Stimulated activated CD8-positive, alpha-beta memory T cell treated with anti-CD3 and anti-CD28 coated beads, Interleukin-15, amount 100 ng/mL, for 24 hours (primary cell): ENCODE data around the gene PRLR.
"Not testable (repeated sequence)": the region's sequence is repeated elsewhere in the genome, so short reads cannot be mapped to it uniquely, and the experiment has no call there.

ENCODE experiments used
- DNase-seq: peaks from one replicate; pipeline ENCODE4 v3.0.0-alpha.2; 2020; ENCODE audit warnings: low read depth

Gene PRLR

DNA sequence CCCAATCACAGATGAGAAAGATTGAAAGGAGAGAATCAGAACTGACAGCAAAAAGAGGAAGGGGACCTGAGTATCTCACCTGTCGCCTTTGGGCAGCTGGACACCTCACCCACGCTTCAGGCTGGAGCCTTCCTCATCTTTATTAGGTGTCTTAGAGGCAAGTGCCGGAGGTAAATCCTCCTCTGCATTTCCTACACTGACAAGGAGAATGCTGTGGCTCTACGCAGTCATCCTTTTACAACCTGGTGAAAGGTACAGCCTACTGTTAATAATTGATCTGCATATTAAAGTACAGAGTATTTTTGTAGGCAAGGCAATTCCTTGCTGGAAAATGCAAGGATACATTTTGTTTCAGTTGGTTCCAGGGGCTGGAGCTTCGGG is 34.8 kb downstream of the PRLR start:
- no peak for DNase-seq

DNA sequence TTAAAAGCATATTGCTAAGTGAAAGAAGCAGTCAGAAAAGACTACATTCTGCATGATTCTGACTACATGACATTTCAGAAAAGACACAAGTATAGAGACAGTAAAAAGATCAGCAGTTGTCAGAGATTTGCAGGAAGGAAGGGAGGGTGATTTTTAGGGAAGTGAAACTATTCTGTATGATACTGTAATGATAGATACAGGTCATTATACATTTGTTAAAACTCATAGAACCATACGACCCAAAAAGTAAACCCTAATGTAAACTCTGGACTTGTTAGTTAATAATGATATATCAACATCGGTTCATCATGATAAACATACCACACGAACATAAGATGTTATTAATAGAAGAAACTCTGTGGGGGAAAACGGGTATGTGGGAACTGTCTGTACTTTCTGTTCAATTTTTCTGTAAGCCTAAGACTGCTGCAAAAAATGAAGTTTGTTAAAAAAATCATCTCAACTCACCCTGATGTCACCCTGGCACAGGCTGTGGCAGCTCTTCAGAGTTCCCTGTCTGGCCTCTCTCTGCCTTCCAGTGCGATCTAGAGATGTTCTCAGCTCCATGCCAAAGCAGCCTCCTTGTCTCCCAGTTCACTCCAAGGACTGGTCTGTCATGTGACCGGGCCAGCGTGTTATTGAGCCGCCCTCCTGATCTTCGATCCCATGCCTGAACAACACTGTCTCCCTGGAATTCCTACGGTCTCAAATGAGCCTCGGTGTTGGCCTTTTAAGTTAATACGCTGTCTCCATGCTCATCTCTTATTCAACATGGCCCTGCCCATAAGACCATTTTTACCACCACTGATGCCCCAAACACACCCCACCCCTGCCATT is 35.4 kb downstream of the PRLR start:
- DNase-seq: no peak

DNA sequence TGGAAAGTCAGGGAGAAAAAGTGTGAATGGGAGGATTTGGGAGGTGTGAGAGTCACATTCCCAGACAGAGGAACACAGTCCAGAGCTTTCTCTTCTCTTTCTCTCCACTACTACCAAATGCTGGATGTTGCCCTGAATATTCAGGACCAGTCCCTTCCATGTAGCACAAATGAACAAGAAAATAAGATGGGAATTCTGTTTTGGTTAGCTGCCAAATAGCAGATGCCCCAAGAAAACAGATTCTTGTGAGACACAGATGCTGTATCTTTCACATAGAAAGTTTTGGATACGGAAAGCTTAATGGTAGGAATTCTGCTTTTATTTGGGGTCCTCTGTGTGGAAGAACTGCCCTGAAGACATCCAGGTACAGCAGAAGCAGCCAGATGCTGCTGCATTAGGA is 37.8 kb downstream of the PRLR start:
- DNase-seq: no peak

DNA sequence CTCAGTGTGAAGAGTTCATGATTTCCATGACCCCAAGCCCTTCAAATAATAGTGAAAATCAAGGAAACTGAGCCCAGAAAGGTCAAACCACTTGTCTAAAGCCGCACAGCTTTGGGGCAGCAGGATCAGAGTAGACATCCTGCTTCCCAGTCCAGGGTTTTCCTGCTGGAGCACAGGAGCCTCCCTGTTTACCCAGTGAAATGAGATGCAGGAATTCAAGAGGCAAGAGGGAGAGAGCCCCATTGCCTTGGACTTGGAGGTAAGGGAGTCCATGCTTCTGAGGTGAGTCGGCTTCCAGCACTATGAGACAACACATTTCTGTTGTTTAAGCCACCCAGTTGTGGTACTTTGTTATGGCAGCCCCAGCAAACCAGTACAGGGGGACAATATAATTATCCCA is 40.5 kb downstream of the PRLR start:
- not testable (repeated sequence) for DNase-seq

DNA sequence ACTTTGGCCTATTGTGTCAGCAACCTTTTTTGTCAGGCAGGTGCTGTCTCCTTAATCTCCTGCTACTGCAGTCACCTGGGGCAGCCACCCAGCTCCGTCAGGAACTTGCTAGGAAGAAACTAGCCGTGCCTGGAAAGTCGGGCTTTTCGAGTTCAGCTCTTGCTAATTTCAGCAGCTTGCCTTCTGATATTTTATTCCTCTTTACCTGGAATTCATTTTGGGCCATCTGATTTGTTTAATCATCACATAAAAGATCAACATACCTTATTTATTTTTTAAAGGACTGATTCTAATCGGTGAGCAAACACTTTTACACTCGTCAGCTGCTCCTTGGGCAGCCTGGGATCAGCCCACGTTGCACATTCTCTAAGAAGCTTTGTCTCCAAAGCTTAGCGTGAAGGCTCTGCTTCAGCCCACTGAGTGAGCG is 42.2 kb downstream of the PRLR start:
- no peak for DNase-seq

DNA sequence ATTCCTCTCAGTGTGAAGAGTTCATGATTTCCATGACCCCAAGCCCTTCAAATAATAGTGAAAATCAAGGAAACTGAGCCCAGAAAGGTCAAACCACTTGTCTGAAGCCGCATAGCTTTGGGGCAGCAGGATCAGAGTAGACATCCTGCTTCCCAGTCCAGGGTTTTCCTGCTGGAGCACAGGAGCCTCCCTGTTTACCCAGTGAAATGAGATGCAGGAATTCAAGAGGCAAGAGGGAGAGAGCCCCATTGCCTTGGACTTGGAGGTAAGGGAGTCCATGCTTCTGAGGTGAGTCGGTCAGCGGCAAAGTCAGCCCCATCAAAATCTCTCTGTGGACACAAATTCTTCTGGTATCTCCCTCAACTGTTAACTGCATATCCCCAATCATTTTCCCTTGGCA is 42.7 kb downstream of the PRLR start:
- not testable (repeated sequence) for DNase-seq

DNA sequence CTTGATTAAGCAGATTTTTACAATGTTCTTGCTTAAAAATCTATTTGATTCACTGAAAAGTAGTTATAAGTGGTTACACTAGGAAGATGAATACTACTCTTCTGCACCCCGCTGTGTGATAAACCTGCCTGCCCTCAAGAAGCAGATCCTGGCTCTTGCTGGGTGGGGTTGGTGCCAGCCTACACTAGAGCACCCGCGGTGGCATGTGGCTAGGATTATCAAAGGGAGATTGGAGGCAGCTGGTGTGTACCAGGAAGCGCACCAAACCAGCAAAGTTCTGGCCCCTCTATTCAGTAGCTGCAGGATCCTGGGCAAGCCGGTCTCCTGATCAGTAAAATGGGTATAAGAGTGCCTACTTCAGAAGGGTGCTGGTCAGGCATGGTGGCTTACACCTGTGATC is 43.5 kb downstream of the PRLR start:
- no peak for DNase-seq

DNA sequence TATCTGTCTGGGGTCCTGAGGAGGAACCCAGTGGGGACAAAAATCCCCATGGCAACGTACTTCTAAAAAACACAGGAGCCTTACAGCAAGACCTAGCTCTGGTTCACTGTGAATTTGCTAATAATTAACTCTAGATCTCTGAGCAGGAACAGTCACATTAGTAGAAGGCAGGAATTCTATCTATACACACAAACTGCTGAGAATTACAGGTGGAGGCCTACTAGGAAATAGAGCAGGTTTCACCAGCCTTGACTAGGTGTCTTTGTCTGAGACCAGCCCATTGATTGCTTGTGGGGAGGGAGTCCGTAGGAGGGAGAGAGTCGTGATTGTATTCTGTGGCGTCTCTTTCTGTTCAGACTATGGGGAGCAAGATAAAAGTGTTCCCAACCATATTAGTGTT is 44.8 kb downstream of the PRLR start:
- no peak for DNase-seq

DNA sequence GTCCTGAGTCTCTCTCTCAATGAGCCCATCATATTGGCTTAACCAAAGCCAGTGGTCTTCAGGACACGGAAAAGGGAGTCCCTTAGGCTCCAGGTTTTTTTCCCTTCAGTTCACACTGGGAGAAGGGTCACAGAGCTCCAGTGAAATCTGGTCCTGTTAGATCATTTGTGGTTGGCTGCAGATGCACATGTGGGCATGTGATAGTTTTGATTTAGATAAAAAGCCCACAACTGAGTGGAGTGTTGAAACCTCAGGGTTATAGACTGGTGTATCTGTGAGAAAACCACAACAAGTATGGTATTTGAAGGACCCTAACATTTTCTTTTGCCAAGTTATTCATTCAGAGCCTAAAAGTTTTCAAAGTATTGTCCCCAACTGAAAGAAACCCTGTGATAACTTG is 46.7 kb downstream of the PRLR start:
- no peak for DNase-seq

DNA sequence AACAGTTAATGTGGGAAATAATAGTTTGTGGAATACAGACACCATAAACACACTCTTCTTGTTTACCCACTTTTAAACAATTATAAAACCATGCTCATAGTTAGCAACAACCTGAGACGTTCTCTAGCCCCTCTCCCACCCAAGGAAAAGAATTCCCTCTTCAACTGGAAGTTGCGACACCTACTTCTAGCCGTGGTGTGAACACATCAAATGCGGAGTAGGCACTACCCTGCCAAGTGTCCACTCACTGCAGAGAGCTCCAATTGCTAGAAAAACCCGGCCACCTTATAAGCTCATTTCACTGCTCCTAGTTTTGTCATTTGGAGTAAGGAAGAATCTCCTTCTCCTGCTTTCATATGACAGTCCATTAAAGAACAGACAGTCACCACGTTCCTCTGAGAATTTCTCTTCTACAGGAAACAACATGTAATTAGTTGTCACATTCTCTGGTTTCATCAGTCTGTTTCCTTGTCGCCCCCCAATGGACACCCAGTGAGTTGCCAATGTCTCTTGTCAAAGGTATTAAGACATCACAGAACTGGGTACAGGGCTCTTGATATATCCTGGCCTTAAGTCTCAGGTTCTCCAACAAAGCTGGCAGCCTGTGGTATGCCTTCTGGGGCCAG is 47.3 kb downstream of the PRLR start:
- no peak for DNase-seq

DNA sequence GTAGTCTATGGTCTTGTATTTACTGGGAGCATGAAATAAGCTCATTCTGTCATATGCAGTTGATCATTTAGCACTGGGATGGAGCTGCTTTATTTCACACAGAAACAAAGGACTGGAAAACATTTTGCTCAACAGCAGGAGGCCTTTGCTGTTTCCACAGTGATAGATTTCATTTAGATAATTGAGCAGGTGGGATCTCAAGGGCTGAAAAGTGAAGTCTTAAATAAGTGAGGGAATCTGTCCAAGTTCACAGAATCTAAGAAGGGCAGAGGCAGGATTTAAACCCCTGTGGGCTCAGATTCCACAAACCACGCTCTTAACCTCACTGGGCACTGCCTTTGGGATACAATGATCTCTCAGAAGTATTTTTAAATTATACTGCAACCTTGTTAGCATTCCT is 47.8 kb downstream of the PRLR start:
- no peak for DNase-seq

DNA sequence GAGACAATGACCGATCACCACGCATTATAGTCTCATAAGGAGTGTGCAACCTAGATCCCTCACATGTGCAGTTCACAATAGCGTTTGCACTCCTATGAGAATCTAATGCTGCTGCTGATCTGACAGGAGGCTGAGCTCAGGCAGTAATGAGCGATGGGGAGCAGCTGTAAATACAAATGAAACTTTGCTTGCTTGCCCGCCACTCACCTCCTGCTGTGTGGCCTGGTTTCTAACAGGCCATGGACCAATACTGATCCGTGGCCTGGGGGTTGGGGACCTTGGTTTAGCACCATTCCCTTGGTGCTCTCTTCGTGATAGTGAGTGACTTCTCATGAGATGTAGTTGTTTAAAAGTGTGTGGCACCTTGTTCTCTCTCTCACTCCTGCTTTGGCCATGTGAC is 50.2 kb downstream of the PRLR start:
- no peak for DNase-seq

DNA sequence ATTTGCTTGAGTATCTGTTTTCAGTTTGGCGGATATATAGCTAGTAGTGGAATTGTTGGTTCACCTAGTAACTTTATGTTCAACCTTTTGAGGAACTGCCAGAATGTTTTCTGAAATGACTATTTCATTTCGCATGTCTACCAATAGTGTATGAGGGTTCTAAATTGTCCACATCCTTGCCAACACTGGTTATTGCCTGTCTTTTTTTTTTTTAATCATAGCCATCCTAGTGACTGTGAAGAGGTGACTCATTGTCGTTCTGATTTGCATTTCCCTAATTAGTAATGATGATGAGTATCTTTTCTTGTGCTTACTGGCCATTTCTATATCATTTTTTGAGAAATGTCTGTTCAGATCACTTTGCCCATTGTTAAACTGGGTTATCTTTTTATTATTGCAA is 52.5 kb downstream of the PRLR start:
- DNase-seq: no peak

DNA sequence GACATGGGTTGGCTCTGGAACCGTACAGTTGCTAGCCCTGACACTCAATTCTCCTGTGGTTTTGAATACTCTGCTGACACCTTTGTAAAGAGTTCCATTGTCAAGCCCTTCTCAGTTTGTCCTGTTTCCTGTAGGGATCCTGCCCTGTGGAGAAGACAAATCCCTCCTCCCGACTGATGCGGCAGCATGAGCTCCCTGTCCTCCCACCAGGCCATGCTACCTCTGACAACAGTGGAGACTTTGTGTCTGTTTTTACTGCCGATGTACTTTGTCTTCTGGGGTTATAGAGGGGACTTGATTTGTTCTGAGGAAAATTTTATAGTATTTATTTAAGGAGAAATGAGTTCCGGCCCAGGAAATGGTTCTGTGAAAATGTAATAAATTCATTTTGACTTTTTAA is 57.8 kb downstream of the PRLR start:
- DNase-seq: no peak

DNA sequence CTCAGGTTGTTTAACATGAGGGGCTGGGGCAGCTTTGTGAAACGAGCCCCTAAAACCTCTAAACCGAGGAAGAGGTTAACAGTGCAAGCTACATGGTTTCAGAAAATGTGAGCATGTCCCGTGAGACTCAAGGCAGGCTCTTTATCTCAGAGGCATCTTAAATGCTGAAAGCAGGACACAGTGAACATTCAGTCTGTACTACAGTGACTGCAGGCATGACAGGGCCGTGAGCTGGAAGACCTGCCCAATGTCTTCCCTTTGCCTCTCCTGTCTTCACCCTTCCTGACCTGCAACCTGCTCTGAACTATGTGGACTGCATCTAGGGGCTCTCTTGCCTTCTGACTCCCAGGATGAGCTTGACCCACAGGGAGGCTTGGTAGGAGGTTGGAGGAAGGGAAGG is 58.3 kb downstream of the PRLR start:
- DNase-seq: no peak

DNA sequence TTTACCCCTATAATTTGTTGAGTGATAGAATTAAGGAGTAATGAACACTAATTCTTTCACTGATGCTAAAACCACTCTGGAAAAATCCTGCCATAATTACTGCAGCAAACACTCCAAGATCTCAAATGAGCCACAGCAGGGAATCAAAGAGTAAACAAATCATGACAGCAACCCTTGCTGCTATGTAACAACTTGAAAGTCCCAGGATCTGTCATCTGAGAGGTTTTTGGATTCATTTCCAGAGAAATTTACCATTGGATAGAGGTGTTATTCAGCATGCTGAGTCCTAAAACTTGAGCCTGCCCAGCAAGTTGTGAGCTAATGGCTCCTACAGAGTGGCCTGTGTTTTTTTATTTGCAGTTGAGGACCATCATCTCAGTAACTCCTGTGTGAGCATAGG is 59.2 kb downstream of the PRLR start:
- no peak for DNase-seq

DNA sequence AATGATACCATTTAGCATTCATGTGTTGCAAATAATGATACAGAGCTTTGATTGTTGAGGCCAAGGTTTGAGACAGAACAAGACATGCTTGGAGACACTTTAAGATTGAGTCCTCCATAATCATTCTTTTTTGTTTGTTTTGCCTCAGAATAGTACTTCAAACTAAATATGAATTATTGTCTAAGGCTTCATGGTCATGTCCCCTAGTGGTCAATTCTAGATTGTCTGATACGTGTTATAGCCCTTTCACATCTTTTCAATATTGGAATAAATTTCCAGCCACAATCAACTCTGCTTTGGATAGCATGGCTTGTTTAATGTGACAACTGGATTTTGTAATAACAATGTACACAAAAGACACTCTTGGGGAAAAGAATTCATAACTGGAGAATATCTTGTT is 64.2 kb downstream of the PRLR start:
- DNase-seq: no peak

DNA sequence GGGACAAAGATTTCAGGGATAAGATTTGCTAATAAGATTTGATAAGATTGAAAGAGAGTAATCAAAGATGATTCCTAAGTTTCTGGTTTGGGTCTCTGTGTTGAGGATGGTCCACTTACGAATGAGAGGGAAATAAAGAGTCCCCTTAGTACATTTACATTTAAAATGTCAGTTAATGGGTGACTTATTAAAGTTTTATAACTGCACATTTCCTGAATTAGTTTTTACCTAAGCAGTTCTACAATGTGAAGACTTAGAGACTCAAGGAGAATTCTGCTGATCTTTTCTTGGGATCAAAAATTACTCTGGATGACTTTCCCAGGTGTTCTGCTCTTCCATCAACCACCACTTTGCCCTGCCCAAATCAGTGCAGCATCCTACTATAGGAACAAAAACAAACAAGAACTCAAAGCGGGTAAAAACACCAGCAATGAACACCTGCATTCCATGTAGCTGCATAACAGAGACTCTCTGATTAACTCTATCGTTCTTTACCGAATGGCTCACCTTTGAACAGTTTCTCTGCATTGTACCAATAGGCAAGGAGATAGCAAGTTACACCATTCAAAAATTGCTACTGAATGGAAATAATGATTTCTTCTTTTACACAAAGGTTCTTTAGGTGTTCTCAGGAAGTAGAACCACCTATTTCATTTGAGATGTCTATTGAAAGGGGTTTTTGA is 65.3 kb downstream of the PRLR start:
- no peak for DNase-seq

DNA sequence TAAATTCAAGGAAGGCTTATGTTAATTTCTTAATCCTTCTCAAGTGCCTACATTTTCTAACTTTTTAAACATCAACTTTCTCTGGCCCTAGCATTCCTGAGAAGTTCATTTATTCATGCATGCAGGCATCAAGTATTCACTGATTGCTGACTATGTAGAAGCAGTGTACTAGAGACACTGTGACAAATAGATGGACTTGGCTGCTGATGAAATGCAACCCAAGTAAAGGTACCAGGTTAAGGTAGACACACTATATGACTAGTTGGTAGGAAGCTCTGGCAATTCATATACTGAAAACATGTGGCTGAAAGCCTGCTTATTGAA is 66.6 kb downstream of the PRLR start:
- no peak for DNase-seq

DNA sequence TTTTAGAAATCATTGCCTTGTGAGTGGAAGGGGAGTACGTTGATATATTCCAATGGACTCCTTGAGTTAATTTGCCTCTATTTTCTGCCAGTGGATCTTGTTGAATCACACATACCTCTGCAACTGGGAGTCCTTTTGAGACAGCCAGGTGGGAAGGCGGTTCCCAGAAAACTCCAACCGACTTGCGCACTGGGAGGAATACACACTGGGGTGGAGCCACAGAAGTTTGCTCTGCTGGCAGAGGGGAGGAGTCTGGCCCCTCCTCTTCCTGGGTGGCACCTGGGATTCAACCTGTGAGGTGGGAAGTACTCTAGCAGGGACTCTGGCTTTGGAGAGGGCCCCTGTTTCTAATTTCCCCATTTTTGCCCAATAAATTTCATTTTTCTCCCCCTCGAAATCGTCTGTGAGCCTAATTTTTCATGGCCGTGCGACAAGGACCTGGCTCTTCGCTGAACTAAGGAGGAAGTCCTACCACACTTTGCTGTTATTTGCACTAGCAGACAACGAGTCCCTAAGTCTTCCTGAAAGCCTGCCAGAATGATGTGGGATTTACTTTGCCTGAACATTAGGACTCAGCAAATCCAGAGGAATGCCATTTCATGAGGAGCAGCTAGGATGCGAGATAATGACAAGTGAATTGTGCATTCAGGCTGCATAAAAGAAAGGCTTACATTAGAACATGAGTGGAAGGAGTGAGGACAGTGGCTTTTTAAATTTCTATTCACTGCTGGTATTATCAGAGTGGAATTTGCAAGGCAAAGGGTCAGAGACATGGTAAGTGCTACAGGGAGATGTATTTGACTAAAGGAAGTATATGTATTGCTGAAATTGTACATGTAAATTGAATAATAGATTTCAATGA is 67.2 kb downstream of the PRLR start:
- no peak for DNase-seq

DNA sequence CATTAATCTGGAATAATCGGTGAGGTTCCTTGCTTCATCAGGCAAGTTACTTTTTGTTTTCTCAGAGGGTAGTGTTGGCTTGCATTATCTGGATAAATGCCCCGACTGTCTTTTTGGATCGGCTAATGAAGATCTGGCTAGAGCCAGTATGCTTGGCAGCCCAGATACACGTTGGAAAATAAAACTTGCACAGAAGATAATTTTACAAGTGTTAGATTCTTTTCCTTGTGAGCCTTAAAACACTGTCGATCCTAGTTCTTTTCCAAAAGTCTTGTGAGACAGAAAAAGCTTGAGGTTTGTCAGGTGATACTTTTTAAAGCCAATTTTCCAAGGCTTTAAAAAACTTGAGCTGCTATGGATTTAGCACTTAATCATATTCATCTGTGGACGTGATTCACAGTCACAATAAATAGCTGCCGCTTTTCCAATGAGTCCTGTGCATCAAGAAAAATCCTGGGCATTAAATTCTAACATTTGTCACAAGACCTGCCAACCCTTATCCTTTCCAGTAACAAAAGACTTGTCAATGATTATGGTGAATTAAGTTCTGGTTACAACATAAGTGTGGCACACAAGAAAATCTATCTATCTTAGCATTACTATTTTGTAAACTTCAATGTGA is 68.5 kb downstream of the PRLR start:
- no peak for DNase-seq

DNA sequence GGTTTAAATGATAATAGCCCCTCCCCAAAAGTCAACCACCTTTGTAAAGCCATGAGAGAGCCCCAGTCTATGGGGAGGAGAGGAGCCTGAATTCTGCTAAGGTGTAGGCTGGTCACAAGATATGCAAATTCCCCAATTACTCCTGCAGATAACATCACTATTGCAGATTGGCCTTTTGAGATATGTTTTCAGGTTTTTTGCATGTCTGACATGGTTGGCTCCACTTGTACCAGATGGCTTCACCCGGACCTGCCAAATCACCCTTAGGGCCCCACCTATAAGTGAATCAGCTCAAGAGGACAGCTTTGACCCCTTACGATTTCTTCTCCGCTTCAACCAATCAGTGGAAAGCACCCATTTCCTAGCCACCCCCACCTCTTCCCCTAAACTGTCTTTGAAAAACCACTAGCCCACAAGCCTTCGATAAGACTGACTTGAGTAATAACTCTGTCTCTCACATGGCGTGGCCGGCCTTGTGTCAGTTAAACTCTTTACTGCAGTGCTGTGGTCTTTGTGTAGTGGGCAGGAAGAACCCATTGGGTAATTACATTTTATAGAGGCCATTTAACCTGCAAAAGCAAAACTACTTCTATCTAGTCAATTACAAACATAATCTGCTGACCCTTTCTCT is 69.7 kb downstream of the PRLR start:
- no peak for DNase-seq
